Astrocyte (in vitro differentiated cells and primary cell): ENCODE measurements around the gene DSN1. TPM values are rescaled to one million over a fixed set of nuclear protein-coding genes. Genes with fewer than 3 reads are reported as not detected.

Source experiments
- DNase-seq: peaks from one replicate; pipeline ENCODE4 v3.0.0-alpha.2; 2010; ENCODE audit warnings: low read depth
- FAIRE-seq: peaks from 2 replicates; lab custom pipeline; 2011; peaks lifted over from hg19 to GRCh38; lab: Jason Lieb, UNC
- H2AFZ ChIP-seq: 2 replicates; pipeline ENCODE4 v1.6.0; 2012; ENCODE audit warnings: low read depth, low read length, inconsistent platforms
- H3K27ac ChIP-seq: 2 replicates; pipeline ENCODE4 v1.5.1; 2011; ENCODE audit warnings: low read depth, low read length, inconsistent platforms
- H3K27me3 ChIP-seq: 2 replicates; pipeline ENCODE4 v1.6.0; 2011; ENCODE audit warnings: low read length, inconsistent platforms; ENCODE audit not compliant: insufficient read depth
- H3K36me3 ChIP-seq: 2 replicates; pipeline ENCODE4 v1.5.1; 2011; ENCODE audit warnings: low read length, inconsistent platforms; ENCODE audit not compliant: insufficient read depth
- H3K4me1 ChIP-seq: 2 replicates; pipeline ENCODE4 v1.5.1; 2011; ENCODE audit warnings: low read length, inconsistent platforms; ENCODE audit not compliant: insufficient read depth
- H3K4me2 ChIP-seq: 2 replicates; pipeline ENCODE4 v1.6.0; 2012; ENCODE audit warnings: low read length, inconsistent platforms
- H3K4me3 ChIP-seq: 2 replicates; pipeline ENCODE4 v1.5.1; 2011; ENCODE audit warnings: low read depth, mild to moderate bottlenecking, low read length, inconsistent platforms; ENCODE audit not compliant: insufficient read depth
- H3K79me2 ChIP-seq: 2 replicates; pipeline ENCODE4 v1.6.0; 2012; ENCODE audit warnings: mild to moderate bottlenecking, low read length, inconsistent platforms; ENCODE audit not compliant: insufficient read depth
- H3K9ac ChIP-seq: 2 replicates; pipeline ENCODE4 v1.6.0; 2012; ENCODE audit warnings: mild to moderate bottlenecking, low read length, inconsistent platforms
- H3K9me3 ChIP-seq: 2 replicates; pipeline ENCODE4 v1.5.1; 2012; ENCODE audit warnings: low read depth, mild to moderate bottlenecking, low read length, inconsistent platforms; ENCODE audit not compliant: insufficient read depth
- H4K20me1 ChIP-seq: 2 replicates; pipeline ENCODE4 v1.6.0; 2012; ENCODE audit warnings: low read length, inconsistent platforms; ENCODE audit not compliant: insufficient read depth
- H3K27ac Mint-ChIP-seq: one replicate; pipeline ENCODE4 v1.8.0; 2021; ENCODE audit warnings: mild to moderate bottlenecking, mixed read lengths; ENCODE audit not compliant: unreplicated experiment
- H3K27me3 Mint-ChIP-seq: one replicate; pipeline ENCODE4 v1.8.0; 2021; ENCODE audit warnings: low read depth, mixed read lengths; ENCODE audit not compliant: unreplicated experiment
- H3K36me3 Mint-ChIP-seq: one replicate; pipeline ENCODE4 v1.8.0; 2021; ENCODE audit warnings: low read depth, mixed read lengths; ENCODE audit not compliant: unreplicated experiment
- H3K4me1 Mint-ChIP-seq: one replicate; pipeline ENCODE4 v1.8.0; 2021; ENCODE audit warnings: low read depth, mixed read lengths; ENCODE audit not compliant: unreplicated experiment
- H3K4me3 Mint-ChIP-seq: one replicate; pipeline ENCODE4 v1.8.0; 2021; ENCODE audit warnings: mild to moderate bottlenecking, moderate library complexity, mixed read lengths; ENCODE audit not compliant: unreplicated experiment
- H3K9me3 Mint-ChIP-seq: one replicate; pipeline ENCODE4 v1.8.0; 2021; ENCODE audit warnings: mild to moderate bottlenecking, mixed read lengths; ENCODE audit not compliant: unreplicated experiment
- EZH2 ChIP-seq: IDR thresholded peaks from 2 replicates; pipeline ENCODE4 v1.6.1; 2012; ENCODE audit warnings: mild to moderate bottlenecking, low read length, inconsistent platforms; ENCODE audit not compliant: insufficient read depth
- total RNA-seq: library from RNA; stranded (reverse); gene quantifications from 2 replicates; pipeline ENCODE4 v1.2.1, GENCODE V29; 2021
- TF ChIP-seq, protein P1 (sequence below): IDR thresholded peaks from 2 replicates; pipeline ENCODE4 v1.5.1; 2011; ENCODE audit warnings: low read depth, mild to moderate bottlenecking, inconsistent platforms, low read length, moderate library complexity; ENCODE audit not compliant: insufficient read depth

DSN1 gene
- total RNA-seq, 1 donor from 2014 or later: 6.1 TPM

DNA sequence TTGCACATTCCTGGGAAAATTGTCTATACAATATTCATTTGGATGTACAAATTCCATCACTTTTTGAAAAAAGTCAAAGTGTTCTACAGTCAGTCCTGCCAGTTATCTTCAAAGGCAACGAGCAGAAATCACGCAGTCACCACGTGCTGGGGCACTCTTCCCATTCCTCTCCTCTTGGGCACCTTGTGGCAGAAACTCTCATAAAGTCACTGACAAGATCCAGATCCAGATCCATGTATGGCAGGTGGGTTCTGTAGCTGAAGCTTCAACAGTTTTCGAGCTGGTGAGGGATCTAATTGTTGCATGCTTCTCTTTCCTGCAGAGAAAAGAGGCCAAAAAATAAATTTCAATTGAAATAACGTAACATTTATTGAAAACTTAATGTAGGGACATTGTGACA, 21.0 kb downstream of the DSN1 start:
- FAIRE-seq (no peak), DNase-seq (no peak)
- Histone ChIP-seq H4K20me1 (no peaks in the 10 kb centered on the region), H3K27me3 (no peaks in the 10 kb centered on the region), H3K79me2 (no peaks in the 10 kb centered on the region), H3K4me3 (no peak overlapping the region), H3K9ac (no peak overlapping the region), H3K27ac (no peak overlapping the region), H3K4me1 (no peaks in the 10 kb centered on the region), H3K9me3 (no peaks in the 10 kb centered on the region), H3K36me3 (peaks cover 11% of the 10 kb centered on the region), H2AFZ (no peak overlapping the region), H3K4me2 (no peak overlapping the region)
- no peak overlapping the region for H3K4me3 Mint-ChIP-seq
- H3K4me1 Mint-ChIP-seq: peaks cover 7% of the 10 kb centered on the region
- H3K9me3 Mint-ChIP-seq: no peaks in the 10 kb centered on the region
- H3K27ac Mint-ChIP-seq: no peak overlapping the region
- TF ChIP-seq EZH2: no peak
- TF ChIP-seq, protein P1, sequence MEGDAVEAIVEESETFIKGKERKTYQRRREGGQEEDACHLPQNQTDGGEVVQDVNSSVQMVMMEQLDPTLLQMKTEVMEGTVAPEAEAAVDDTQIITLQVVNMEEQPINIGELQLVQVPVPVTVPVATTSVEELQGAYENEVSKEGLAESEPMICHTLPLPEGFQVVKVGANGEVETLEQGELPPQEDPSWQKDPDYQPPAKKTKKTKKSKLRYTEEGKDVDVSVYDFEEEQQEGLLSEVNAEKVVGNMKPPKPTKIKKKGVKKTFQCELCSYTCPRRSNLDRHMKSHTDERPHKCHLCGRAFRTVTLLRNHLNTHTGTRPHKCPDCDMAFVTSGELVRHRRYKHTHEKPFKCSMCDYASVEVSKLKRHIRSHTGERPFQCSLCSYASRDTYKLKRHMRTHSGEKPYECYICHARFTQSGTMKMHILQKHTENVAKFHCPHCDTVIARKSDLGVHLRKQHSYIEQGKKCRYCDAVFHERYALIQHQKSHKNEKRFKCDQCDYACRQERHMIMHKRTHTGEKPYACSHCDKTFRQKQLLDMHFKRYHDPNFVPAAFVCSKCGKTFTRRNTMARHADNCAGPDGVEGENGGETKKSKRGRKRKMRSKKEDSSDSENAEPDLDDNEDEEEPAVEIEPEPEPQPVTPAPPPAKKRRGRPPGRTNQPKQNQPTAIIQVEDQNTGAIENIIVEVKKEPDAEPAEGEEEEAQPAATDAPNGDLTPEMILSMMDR: no peak
- H3K36me3 Mint-ChIP-seq: peaks cover 2% of the 10 kb centered on the region
- H3K27me3 Mint-ChIP-seq: no peaks in the 10 kb centered on the region

DNA sequence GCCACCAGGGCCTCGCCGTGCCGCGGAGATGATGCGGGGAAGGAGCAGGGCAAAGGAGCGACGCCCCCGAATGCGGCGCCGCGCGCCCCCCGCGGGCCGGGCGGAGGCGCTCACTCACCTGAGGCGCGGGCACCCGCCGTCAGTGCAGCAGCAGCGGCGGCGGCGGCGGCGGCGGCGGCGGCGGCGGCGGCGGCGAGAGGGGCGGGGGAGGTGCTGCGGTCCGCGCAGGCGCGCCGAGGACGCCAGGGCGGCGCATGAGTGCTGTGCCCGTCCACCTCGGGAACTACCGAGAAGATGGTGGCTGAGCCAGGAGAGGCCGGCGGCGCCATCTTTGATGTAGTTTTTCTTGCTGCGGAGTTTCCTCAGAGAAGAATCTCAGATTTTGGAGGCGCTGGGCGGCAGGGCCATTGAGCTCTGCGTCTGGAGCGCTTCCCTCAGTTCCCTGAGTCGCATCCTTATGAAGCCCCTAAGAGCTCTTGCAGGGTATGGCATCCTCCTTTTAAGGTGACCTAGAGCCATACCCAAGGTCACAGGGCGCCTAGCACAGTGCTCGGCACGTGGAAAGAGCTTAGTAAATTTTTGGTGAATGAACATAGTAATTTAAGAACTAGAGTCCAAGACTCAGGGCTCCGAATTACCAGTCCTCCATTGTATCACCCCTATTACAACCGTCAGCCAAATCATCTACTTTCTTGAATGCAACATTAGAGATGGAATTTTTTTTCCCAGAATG, 27.5 kb downstream of the DSN1 start, which contains the start of gene NDRG3:
TSS of gene NDRG3 (minus strand) at position 164 of the 733 bp plus-strand sequence. CDS start 24,355 bp downstream, outside the sequence.
- Mint-ChIP-seq H3K9me3 (no peaks in the 10 kb centered on the region), H3K27me3 (no peaks in the 10 kb centered on the region), H3K4me1 (peaks cover 11% of the 10 kb centered on the region), H3K36me3 (no peaks in the 10 kb centered on the region), H3K27ac (peak within 1 kb of the TSS; percentile 69), H3K4me3 (peak within 1 kb of the TSS; percentile 92)
- Histone ChIP-seq H3K27ac (peak within 1 kb of the TSS; percentile 41), H2AFZ (peak within 1 kb of the TSS; percentile 100), H3K9ac (peak within 1 kb of the TSS; percentile 86), H3K79me2 (no peaks in the 10 kb centered on the region), H3K36me3 (no peaks in the 10 kb centered on the region), H3K4me3 (peak within 1 kb of the TSS; percentile 76), H3K27me3 (no peaks in the 10 kb centered on the region), H4K20me1 (peaks cover 23% of the 10 kb centered on the region), H3K9me3 (no peaks in the 10 kb centered on the region), H3K4me2 (peak within 1 kb of the TSS; percentile 100), H3K4me1 (peaks cover 12% of the 10 kb centered on the region)
- DNase-seq: peak; percentile 80
- TF ChIP-seq, protein P1: no peak
- TF ChIP-seq EZH2: no peak
- no peak for FAIRE-seq
